Loucy (cell line): ENCODE results near the gene BRINP2.

ENCODE experiments used
- H2AFZ ChIP-seq: fragments of 200-600 bp; sonication (generic); 2 replicates; pipeline ENCODE4 v1.6.0; 2016; ENCODE audit warnings: antibody characterized with exemption, mild to moderate bottlenecking, low read length, moderate library complexity
- H3F3A ChIP-seq: fragments of 200-600 bp; 2 replicates; pipeline ENCODE4 v1.6.0; 2016; ENCODE audit warnings: antibody characterized with exemption, low read depth, mild to moderate bottlenecking
- H3K27me3 ChIP-seq: fragments of 200-600 bp; sonication (generic); 2 replicates; pipeline ENCODE4 v1.6.1; 2014; ENCODE audit warnings: low read length, mild to moderate bottlenecking; ENCODE audit not compliant: insufficient read depth, poor library complexity, severe bottlenecking
- H3K36me3 ChIP-seq: fragments of 200-600 bp; sonication (generic); 2 replicates; pipeline ENCODE4 v1.6.1; 2016; ENCODE audit warnings: low read length; ENCODE audit not compliant: insufficient read depth
- H3K4me1 ChIP-seq: fragments of 200-600 bp; sonication (generic); 2 replicates; pipeline ENCODE4 v1.5.1; 2014; ENCODE audit warnings: low read length, mild to moderate bottlenecking; ENCODE audit not compliant: insufficient read depth, poor library complexity, severe bottlenecking
- H3K4me2 ChIP-seq: fragments of 200-600 bp; sonication (generic); 2 replicates; pipeline ENCODE4 v1.6.0; 2014; ENCODE audit warnings: antibody characterized with exemption, low read length, low read depth, mild to moderate bottlenecking; ENCODE audit not compliant: poor library complexity, severe bottlenecking
- H3K4me3 ChIP-seq: fragments of 200-600 bp; sonication (generic); 2 replicates; pipeline ENCODE4 v1.5.1; 2014; ENCODE audit warnings: low read length, mild to moderate bottlenecking, mixed read lengths; ENCODE audit not compliant: poor library complexity, severe bottlenecking
- H3K79me2 ChIP-seq: fragments of 200-600 bp; sonication (generic); 2 replicates; pipeline ENCODE4 v1.6.1; 2014; ENCODE audit warnings: low read length; ENCODE audit not compliant: insufficient read depth
- H3K9ac ChIP-seq: fragments of 200-600 bp; sonication (generic); 2 replicates; pipeline ENCODE4 v1.6.0; 2014; ENCODE audit warnings: mild to moderate bottlenecking, low read depth, low read length, moderate library complexity; ENCODE audit not compliant: poor library complexity, severe bottlenecking
- H3K9me2 ChIP-seq: fragments of 200-600 bp; sonication (generic); replicated peaks from 2 replicates; pipeline ENCODE4 v1.6.1; 2016; ENCODE audit warnings: low read depth, low read length, mixed read lengths
- H3K9me3 ChIP-seq: fragments of 200-600 bp; sonication (generic); 2 replicates; pipeline ENCODE4 v1.6.1; 2014; ENCODE audit warnings: mild to moderate bottlenecking, antibody characterized with exemption, low read length, low read depth; ENCODE audit not compliant: insufficient read depth
- H4K20me1 ChIP-seq: fragments of 200-600 bp; sonication (generic); 2 replicates; pipeline ENCODE4 v1.6.0; 2014; ENCODE audit warnings: antibody characterized with exemption, low read length, mild to moderate bottlenecking; ENCODE audit not compliant: insufficient read depth, poor library complexity, severe bottlenecking
- EZH2phosphoT487 ChIP-seq: fragments of 200-600 bp; IDR thresholded peaks from 2 replicates; pipeline ENCODE4 v1.6.1; 2018; ENCODE audit warnings: antibody characterized with exemption, mild to moderate bottlenecking, moderate library complexity, borderline replicate concordance
- TF ChIP-seq, protein P1 (sequence below): fragments of 200-600 bp; sonication (generic); conservative IDR thresholded peaks from 2 replicates; pipeline ENCODE4 v1.5.1; 2014; ENCODE audit warnings: mild to moderate bottlenecking, antibody characterized with exemption, low read length

BRINP2 gene

GRCh38 chr1:177283380-177283779 is 112.6 kb downstream of the BRINP2 start:
- H3K4me2 ChIP-seq: no peak overlapping the region
- no peaks in the 10 kb centered on the region for H3K27me3 ChIP-seq
- no peak overlapping the region for H3K9ac ChIP-seq
- H3K4me3 ChIP-seq: no peak overlapping the region
- H3K9me2 ChIP-seq: no peaks in the 10 kb centered on the region
- H4K20me1 ChIP-seq: no peaks in the 10 kb centered on the region
- no peaks in the 10 kb centered on the region for H3F3A ChIP-seq
- no peaks in the 10 kb centered on the region for H3K79me2 ChIP-seq
- no peaks in the 10 kb centered on the region for H3K4me1 ChIP-seq
- TF ChIP-seq EZH2phosphoT487: no peak
- TF ChIP-seq, protein P1, sequence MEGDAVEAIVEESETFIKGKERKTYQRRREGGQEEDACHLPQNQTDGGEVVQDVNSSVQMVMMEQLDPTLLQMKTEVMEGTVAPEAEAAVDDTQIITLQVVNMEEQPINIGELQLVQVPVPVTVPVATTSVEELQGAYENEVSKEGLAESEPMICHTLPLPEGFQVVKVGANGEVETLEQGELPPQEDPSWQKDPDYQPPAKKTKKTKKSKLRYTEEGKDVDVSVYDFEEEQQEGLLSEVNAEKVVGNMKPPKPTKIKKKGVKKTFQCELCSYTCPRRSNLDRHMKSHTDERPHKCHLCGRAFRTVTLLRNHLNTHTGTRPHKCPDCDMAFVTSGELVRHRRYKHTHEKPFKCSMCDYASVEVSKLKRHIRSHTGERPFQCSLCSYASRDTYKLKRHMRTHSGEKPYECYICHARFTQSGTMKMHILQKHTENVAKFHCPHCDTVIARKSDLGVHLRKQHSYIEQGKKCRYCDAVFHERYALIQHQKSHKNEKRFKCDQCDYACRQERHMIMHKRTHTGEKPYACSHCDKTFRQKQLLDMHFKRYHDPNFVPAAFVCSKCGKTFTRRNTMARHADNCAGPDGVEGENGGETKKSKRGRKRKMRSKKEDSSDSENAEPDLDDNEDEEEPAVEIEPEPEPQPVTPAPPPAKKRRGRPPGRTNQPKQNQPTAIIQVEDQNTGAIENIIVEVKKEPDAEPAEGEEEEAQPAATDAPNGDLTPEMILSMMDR: no peak
- H2AFZ ChIP-seq: no peak overlapping the region
- no peaks in the 10 kb centered on the region for H3K36me3 ChIP-seq
- H3K9me3 ChIP-seq: no peaks in the 10 kb centered on the region

- Histone ChIP-seq H3K9ac (no peak overlapping the region), H3K79me2 (no peaks in the 10 kb centered on the region), H3K36me3 (no peaks in the 10 kb centered on the region), H3K9me3 (no peaks in the 10 kb centered on the region), H3F3A (no peaks in the 10 kb centered on the region), H3K27me3 (no peaks in the 10 kb centered on the region), H3K4me3 (no peak overlapping the region), H3K9me2 (no peaks in the 10 kb centered on the region), H3K4me1 (no peaks in the 10 kb centered on the region), H2AFZ (no peak overlapping the region), H4K20me1 (no peaks in the 10 kb centered on the region), H3K4me2 (no peak overlapping the region)
- TF ChIP-seq EZH2phosphoT487: no peak
- TF ChIP-seq, protein P1: no peak
These were observed 115.6 kb downstream of the BRINP2 start for GRCh38 chr1:177286396-177286795.

DNA sequence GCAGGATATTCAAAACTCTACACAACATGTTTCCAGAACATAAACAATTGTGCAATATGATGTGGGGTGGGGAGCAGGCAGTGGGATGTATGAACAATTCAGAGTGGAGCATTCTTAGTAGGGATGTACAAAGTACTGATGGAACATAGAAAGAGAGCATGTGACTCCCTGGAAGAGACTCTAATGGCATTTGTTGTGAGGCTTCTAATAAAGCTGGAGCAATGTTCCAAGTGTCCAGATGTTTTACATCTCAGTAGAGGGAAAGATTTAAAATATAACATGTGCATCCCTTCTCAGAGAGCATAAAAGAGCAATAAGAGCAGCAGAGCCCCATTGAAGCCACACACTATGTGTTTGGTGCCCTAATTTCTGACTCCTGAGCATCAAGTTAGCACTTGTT is 116.5 kb downstream of the BRINP2 start:
- no peaks in the 10 kb centered on the region for H3K79me2 ChIP-seq
- H3K9me3 ChIP-seq: no peaks in the 10 kb centered on the region
- no peaks in the 10 kb centered on the region for H3K9me2 ChIP-seq
- no peak overlapping the region for H3K9ac ChIP-seq
- no peaks in the 10 kb centered on the region for H3K4me1 ChIP-seq
- no peaks in the 10 kb centered on the region for H3F3A ChIP-seq
- H2AFZ ChIP-seq: no peak overlapping the region
- H4K20me1 ChIP-seq: no peaks in the 10 kb centered on the region
- TF ChIP-seq EZH2phosphoT487: no peak
- TF ChIP-seq, protein P1: no peak
- no peak overlapping the region for H3K4me2 ChIP-seq
- H3K4me3 ChIP-seq: no peak overlapping the region
- H3K27me3 ChIP-seq: no peaks in the 10 kb centered on the region
- H3K36me3 ChIP-seq: no peaks in the 10 kb centered on the region
